NCI-H146 treated with DMSO at 0.1 percent for 48 hours (cell line): ENCODE results near the gene FAIM2.

Source experiments
- DNase-seq: peaks from one replicate; lab custom pipeline; 2025; ENCODE audit not compliant: unreplicated experiment; lab: John Stamatoyannopoulos, UW

FAIM2 gene

DNA sequence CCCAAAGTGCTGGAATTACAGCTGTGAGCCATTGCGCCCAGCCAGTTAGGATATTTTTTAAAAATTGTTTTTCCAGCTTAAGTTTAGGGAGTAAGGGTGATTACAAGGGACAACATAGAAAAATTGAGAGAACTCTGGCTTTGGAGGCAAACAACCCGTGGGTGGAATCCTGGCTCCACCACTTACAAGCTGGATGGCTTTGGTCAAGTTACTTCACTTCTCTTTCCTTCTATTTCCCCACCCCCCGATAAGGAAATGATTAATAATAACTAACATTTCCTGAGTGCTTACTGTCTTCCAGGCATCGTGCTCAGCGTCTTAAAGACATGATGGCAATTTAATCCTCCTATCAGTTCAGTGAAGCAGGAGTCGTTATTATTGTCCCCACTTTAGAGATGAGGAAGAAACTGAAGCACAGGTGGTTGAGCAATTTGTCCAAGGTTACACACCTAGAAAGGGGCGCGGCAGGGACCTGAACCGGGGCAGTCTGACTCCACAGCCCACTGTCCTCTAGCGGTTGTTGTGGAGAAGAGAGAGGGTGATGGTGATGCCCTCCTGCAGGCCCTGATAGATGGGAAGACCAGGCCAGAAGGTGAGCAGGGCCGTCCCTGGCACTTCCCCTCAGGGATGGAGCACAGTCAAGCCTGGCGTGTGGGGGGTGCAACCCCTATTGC is 16.7 kb upstream of the FAIM2 start:
- no peak for DNase-seq

DNA sequence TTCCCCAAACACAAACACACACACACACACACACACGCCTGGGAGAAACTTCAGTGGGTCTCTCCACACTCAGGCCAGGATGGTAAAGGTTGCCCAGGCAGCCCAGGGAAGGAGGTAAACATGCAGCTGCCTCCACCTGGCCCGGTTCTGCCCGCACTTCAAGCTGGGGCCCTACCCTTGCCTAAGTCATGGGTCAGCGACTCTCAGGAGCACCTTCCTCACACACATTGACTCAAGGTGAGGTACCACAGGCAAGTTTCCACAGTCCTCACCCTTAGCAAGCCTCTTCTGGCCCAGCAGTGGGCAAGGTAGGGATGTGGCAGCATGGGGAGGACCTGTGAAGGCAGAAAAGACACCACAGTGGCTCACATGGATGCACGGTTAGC is 14.1 kb upstream of the FAIM2 start:
- DNase-seq, result no peak

DNA sequence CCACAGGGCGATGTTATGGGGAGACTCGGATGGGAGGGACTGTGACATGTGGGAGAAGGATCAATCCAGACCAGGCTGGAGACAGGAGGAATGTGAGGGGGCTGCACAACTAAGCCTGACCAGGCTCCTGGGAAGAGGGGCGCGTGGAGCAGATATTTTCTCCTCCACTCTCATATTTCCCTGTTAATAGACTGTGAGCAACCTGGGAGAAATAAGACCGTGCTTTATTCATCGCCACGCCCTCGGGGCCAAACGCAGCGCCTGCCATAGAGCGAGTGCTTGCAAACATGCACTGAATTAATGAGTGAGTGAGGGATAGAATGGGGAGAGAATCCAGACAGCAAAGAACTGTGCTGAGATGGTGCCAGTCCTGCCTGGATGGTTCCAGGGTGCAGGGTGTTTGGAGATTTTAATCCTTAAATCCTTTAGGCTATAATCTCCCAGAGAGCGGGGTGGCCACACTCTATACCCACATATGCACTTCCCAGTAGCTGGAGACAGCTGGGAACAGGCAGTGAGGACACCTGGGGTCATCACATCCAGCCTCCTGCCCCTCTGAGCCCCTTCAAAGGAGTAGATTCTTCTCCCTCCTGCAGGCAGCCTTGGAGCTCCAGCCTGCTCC is 13.6 kb upstream of the FAIM2 start:
- no peak for DNase-seq

DNA sequence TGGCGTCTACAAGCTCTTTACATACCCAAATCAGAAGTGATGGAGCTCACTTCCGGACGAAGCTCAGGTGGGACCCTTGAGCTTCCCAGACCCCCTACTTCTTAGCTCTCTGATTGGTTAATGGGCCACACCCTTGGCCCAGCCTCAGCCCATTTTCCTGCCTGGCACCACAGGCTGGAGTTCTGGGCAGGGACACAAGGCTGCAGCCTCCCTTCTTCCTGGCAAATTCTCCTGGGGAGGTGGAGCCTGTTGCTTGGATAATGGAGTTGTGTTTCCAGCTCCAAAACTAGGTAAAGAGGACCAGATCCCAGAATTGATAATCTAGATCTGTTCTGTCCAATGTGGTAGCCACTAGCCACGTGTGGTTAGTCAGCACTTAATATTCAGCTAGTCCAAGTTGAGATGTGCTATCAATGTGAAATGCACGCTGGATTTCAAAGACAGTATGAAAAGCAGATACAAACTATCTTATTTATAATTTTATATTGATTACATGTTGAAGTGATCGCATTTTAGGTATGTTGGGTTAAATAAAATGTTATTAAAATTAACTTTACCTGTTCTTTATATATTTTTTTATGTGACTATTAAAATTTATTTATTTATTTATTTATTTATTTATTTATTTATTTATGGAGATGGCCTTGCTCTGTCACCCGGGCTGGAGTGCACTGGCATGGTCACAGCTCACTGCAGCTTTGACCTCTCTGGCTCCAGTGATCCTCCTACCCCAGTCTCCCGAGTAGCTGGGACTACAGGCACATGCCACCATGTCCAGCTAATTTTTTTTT is 12.6 kb upstream of the FAIM2 start:
- no peak for DNase-seq

DNA sequence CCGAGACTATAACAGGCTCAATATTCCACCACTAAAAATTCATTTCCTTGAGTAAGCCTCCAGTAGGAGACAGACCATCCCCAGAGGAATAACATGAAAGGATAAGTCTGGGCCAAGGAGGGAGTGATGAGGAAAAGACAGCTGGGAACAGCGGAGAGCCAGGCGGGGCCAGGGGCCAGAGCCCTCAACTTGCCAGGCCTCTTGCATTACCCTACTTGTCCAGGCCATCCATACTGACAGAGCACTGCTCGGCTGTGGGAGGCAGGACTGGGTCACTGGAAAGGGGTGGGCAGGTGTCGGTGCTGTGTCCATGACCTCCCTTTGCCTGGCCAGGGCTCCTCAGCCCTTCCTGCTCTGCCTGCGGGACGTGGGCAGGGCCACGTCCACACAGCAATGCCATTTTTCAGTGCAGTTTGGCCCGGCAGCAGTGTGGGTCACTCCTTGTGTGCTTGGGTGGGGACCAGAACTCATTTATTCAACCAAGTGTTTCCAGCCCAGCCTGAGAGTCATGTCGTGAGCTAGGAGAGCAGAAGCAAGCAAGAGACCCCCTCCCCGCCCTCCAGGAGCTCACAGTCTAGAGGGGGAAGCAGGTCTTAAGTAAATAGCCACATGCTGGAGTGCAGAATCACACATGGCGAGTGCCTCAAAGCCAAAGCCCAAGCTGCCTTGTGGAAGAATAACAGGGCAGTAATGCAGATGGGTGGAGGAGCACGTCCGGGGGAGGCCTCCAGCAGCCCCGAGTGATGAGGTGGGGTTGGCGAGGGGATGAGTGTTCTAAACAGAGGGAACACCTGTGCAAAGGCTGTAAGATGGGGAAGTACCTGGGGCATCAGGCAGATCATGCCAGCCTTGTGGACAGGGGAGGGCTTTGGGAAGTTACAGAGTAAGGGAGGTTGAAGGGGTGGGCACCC is 8.9 kb upstream of the FAIM2 start:
- DNase-seq, result no peak

DNA sequence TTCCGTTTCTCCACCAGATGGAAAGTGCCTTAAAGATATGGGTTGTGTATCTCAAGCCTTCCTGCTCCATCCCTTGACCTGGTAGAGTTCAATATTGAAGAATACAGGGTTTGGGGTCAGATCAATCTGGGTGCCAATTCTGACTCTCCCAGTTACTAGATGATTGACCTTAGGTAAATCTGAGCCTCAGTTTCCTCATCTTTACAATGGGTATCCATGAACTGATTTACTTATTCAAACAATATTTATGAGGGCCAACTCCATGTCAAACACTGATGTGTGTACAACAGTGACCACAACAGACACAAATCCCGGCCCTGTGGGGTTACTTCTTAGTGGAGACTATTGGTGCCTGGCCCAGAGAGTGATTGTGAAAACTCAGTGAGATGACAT is 7.5 kb upstream of the FAIM2 start:
- no peak for DNase-seq

DNA sequence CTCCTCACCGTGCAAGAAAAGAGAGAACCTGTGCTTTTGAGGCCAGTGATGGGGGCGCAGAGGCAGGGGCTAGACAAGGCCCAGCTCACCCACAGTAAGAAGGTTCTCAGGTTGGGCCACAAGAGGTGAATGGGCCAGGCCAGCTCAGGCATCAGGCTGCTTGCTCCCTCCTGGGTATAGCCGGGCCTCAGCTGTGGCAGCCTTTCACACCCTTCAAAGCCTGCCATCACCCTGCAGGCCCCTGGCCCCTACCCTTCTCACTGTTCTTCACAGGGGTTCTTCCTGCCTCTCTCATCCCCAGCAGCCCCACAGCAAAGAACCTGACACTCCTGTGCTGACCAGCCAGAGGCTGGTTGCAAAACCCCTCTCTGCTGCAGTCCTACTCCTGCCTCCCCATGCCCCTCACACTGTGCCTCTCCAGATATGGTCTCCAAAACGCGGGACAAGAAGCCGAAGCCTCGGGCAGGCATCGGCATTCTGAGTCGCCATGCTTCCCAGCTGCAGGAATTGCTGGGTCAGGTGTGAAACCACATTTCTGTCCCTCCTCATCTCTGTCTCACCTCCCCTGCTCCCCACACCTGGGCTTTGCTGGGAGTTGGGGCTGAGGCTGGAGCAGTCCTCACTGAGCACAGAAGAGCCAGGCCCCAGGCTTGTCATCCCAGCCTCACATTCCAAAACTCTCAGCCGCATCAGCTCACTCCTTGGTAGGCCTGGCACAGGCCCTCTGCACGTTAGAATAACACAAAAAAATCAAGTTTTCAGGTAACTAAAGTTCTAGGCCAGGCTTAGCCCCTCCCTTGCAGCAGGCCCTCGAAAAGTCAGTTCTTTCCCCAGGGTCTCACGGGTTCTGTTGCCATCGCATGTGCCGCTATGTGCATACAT is 6.9 kb upstream of the FAIM2 start:
- no peak for DNase-seq

DNA sequence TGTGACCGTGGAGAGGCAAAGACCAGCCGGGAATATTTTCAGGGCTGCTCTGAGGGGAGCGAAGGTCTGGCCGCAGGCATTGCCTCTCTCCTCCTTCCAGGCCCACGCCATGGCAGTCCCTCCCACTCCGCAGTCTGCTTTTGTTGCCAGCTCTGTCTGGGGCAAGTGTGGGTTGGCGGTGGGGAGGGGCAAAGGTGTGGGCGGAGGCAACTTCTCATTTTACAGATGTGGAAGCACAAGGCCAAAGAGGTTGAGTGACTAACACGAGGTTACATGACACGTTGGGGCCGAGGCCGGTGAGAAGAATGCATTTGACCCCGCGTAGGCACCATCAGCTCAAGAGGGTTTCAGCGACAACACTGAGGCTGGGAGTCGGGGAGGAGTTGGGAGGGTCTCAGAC is 6.1 kb upstream of the FAIM2 start:
- no peak for DNase-seq

DNA sequence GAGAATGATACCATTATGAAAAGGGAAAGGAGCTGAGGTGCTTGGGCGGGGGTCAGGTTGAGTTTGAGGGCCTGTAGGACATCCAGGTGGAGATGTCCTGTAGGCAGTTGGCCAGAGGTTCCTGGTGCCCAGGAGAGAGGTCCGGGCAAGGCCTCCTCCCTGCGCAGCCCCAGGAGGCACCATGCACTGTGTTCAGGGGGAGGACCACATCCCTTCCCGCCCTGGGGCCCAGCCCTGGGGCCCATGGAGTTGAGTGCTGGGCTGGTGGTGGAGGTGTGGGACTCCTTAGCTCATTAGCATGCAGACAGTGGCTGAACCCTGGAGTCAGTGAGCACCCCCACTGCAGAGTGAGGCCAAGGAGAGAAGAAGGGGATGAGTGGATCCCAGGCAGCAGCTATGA is 5.7 kb upstream of the FAIM2 start:
- no peak for DNase-seq

DNA sequence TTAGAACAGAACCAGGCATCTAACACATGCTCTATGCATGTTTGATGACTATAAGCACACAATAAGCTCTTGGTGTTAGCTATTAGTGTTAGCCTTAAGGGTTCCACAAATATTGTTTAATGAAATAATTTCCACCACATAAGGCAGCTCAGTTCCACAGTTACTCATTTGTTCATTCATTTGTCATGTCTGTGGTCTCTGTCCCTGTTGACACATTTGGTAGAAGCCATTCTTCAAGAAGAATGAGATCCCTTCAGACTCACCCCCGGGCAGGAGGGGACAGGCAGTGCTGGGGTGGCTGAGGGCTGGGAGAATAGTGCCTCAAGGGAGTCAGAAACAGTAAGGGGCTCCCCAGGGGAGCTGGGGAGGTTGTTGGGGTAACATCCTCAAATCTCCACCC is 3.7 kb upstream of the FAIM2 start:
- DNase-seq, result no peak

DNA sequence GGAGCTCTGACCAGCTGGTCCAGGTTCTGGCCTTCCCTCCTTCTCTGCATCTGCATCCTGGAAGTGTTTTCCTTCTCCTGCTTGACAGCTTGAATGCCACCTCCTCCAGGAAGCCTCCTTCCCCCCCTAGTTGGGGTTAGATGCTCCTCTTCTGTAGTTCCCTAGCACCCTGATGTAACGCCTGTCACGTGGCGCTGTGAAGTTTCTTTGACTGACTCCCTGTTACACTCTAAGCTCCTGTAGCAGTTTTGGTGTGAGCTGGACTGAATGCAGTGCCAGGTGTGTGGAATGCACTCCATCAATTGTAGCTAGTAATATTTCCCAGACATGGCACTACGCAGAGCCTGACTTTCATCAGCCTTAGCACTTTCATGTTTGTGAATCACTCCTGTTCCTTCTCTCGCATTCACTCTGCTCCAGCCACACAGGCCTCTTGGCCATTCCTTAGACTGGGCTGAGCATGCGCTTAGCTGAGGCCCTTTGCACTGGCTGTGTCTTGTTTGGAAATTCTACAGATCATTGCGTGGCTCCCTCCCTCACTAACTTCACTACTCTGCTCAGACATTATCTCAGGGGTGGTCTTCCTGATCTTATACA is 2.1 kb upstream of the FAIM2 start:
- no peak for DNase-seq

DNA sequence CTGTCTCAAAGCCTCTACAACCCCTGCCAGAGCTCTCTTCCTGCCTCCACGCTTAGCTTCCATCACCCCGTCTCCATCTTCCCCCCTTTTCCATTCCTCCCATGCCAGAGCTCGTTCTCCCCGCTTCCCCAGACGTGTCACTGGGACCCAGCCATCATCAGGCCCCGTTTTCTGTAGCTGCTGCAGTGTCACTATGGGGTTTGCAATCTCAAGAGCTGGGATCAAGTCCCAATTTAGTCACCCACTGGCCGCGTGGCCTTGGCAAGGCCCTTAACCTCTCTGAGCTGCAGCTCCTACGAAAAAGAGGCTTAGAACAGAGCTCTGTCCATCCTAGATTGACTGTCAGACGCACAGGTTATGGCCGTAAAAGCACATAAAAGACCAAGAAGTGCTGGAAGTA is 901 bp upstream of the FAIM2 start:
- DNase-seq, result no peak

DNA sequence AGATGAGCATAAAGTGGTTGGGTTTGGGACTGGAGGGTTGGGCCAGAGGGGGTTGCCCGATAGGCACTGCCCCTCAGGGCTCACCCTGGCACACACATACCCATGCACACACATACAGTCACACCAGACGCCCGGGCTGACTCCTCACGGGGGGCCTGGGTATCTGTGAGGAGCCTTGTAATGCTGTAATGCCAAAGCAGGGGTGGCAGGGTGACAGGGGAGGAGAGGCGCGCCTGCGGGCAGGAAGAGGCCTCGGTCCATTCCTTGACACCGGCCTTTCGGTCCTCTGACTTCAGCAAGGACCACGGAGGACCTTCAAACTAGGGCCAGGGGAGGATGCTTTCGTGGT is 375 bp downstream of the FAIM2 start:
- no peak for DNase-seq

DNA sequence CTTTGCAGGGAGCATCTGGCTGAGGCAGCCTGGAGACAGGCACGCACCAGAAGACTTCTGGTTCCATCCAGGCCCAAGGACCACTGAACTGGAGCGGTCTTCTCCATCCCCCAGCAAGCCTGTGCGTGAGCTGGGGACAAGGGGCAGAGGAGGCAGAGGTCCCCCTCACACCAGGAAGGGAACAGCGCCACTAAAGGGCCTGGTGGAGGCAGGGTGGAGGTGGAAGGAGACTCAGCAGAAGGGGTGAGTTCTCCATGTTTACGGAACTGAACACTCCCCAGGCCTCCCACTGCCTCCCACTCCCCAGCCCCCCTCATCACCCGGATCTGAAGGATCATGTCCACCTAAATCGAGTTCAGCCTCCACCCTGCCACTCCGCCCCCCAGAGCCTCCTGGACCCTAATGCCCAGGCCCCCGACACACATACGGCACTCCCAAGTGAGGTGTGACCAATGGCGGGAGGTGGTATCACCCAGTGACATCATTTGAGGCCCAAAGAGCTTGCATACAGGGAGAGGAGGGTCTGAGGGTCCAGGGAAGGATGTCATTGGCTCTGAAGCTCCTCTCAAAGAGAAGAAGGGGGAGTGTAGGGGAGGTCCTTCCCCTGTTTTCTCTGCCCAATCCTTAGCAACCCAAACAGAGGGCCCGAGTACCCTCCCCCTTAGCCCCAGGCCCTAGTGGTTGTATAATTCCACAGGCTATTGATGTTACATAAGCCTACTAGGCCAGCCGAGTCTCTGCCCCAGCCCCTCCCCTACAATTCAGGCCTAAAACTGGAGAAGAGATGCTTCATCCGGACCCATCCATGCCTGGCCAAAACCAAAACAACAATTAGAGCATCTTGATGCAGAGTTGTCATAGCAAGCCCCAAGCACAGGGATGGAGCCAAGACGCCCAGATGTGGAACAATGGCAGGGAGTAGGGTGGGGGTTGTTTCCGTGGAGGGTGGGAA is 1.0 kb downstream of the FAIM2 start:
- no peak for DNase-seq

DNA sequence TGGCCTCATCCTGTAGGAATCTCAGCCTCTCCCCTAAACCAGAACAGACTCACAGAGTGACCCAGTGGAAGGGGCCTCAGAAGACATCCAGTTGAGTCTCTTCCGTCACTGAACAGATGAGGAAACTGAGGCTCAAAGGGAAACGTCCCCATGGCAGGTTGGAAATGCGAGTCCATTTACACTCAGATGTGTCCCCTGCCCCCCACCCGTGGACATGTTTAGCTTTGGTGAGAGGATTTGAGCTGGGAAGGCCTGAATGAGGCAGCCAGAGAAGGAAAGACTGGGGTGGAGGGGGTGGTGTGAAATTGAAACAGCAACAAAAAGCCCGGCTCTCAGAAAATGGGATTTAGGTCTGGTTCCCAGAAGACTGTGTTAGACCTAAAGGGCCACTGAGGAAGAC is 1.7 kb downstream of the FAIM2 start:
- DNase-seq, result no peak

DNA sequence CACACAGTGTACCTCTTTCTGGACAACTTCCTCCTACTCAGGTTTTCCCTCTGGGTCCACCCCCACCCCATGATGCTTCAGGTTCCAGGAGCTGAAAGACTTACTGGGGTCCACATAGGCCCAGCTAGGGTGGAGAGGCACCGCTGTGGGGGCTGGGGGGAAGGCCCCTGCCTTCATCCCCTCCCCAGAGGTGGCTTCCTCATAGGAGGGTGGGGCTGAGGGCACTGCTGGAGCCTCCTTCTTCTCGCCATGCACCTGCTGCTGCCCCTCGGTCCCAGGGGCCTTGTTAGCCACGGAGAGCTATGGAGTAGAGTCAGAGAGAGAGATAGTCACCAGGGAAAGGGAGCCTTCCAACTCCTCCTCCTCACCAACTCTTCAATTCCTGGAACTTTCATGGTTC is 2.7 kb downstream of the FAIM2 start:
- no peak for DNase-seq

DNA sequence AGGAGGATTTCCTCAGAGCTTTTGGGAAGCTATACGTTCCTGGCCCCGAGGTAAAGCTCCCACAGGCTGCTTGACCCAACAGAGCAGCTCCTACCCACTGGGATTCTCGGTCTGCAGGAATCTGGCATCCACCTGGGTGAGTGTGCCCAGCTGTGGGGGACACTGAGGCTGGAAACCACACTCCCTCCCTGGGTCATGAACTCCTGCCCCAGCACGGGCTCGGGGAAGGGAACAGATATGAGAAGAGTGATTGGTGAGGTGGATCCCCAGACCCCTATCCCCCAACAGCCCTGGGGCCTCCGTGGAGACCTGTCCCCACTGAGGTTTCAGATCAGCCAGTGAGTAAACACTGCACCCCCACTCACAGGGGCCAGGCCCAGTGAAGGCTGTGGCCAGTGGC is 3.3 kb downstream of the FAIM2 start:
- DNase-seq, result no peak

DNA sequence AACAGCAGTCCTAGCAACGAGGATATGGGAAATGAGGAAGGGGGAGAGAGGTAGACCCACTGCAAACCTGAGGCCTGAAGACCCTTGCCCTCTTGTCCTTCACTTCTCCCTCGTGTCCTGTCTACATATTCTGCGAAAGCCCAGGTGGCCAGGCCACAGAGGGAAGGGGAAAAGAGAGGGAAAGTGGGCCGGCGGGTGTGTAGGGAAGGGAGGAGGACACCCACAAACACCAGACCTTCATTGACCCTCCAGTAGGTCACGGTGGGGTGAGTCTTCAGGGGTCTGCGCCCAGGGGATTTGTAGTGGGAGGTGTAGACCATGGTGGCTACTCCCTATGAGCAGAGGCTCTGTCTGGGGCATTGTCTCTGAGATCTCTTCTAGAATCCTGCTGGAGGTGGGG is 3.8 kb downstream of the FAIM2 start:
- no peak for DNase-seq

DNA sequence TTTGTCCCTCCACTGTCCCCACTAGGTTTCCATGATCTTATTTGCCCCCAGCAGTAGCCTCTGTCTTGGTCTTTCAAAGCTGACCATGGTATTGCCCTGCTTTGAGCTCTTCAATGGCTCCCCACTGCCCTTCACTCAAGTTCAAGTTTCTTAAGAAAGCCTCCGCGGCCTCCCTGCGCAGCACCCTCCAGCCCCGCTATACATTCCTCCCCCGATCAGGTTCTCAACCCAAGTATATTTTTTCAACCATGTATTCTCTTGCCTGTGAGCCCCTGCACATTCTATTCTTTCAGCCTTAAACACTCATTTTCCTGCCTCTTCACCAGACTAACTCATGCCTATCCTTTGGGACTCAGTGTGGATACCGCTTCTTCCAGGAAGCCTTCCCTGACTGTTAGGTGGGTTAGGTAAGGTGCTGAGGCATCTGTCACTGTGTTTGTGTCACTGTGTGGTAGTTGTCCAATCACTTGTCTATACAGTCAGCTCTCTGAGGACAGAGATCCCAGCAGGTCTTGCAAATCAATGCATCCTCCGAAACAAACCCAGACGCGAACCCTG is 4.3 kb downstream of the FAIM2 start:
- no peak for DNase-seq
